ENCODE data around the gene C2CD2.

C2CD2 gene

DNA sequence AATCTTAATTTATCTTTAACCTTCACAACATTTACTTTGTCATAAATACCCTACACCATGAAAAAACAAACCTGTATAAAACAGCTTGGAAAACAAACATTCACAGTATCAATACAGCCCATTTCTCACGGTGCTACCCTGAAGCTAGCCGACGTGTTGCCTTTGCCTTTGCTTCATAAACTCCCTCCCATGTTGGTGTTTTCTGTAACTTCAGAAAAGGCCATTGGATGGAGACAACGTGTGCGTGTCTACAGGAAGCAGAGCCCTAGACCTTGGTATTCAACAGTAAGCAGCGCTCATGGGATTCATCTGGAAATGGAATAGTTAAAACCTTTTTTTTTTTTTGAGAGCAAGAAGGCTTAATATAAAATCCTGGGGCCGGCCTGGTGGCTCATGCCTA lies 67.5 kb downstream of the C2CD2 start:
- DNase-seq (ENCODE audit: low read depth) = no peak

GRCh38 chr21:41885341-41886024 lies 68.3 kb downstream of the C2CD2 start:
- DNase-seq (ENCODE audit: low read depth) = no peak

DNA sequence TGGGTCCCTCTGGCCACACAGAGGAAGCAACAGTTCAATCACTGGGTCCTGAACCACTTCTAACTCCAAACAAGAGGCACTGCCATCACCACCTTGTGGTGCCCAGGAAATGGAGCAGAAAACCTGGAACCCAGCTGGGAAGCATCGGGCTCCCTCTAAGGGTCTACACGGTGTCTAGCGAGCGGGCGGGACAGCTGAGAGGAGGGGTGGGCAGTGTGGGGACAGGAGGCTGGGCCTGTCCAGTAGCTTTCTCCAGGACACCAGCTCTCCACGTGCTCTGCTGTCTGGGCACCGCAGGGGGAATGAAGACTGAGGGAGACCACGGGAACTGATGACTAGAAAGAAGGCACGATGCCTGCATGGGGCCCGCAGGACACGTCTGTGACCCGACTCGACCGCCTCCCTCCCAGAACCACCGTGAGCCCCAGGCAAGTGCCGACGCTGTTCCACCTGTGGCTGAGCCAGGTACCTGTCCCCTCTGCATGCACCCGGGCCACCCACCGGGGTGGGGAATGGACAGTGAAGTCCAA lies 69.3 kb downstream of the C2CD2 start:
- DNase-seq (ENCODE audit: low read depth) = no peak

GRCh38 chr21:41883582-41883981 lies 70.2 kb downstream of the C2CD2 start:
- no peak for DNase-seq (ENCODE audit: low read depth)

- no peak for DNase-seq (ENCODE audit: low read depth)
These were observed 72.8 kb downstream of the C2CD2 start for GRCh38 chr21:41881051-41881450.

DNA sequence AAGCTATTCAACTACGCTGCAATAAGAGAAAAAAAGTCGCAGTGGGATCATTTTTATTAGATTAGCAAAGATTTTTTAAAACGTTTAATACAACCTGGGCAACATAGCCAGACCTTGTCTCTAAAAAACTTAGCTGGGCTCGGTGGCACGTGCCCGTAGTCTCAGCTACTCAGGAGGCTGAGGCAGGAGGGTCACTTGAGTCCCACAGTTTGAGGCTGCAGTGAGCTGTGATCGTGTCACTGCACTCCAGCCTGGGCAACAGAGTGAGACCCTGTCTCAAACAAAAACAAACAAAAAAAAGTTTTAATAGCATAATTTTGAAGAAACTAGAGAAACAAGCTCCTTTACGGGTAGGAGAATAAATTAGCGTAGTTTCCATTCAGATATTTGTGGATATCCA lies 73.7 kb downstream of the C2CD2 start:
- no peak for DNase-seq (ENCODE audit: low read depth)

DNA sequence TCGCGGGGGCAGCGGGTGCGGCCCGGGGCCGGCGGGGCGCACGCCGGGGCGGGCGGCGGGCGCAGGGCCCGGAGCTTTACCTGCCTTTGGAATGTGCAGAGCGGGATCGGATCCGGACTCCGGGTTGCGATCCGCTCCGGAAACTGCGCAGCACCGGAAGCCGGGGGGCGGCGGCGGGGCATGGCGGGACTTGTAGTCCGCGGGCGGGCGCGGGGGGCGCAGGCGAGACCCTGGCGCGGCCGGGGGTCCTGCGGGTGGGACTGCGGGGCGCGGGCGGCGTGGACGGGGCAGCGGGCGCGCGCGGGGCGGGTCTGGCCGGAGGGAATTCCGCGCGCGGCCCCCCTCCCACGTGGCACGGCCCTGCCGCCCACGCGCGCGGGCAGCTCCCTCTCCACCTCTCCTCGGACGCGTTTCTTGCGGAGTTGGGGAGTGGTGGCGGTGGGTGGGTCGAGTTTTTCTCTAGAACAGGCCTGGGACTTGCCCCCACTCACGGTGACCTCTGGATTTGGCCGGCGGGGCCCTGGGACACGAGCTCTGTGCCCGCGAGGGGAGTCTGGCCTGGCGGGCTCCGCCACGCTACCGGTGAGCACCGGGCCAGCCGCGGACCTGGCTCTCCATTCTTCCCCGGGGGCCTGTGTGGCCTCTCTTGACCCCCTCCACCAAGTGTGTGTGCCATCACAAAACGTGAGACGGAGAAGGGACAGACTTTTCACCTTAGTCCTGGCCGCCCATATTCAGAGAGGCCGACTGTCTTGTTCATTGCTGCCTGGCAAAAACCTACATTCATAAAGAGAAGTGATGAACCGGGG lies 74.4 kb downstream of the C2CD2 start, which contains the start of gene PRDM15:
PRDM15 (minus strand) TSS at position 155 of the 809 bp plus-strand sequence. CDS start 18,981 bp downstream, outside the sequence.
- peak; percentile 78 for DNase-seq (ENCODE audit: low read depth)

- peak; percentile 83 for DNase-seq (ENCODE audit: low read depth)
These were observed 75.0 kb downstream of the C2CD2 start for GRCh38 chr21:41878831-41879189.

- peak; percentile 71 for DNase-seq (ENCODE audit: low read depth)
These were observed 75.7 kb downstream of the C2CD2 start for GRCh38 chr21:41877901-41878830.

DNA sequence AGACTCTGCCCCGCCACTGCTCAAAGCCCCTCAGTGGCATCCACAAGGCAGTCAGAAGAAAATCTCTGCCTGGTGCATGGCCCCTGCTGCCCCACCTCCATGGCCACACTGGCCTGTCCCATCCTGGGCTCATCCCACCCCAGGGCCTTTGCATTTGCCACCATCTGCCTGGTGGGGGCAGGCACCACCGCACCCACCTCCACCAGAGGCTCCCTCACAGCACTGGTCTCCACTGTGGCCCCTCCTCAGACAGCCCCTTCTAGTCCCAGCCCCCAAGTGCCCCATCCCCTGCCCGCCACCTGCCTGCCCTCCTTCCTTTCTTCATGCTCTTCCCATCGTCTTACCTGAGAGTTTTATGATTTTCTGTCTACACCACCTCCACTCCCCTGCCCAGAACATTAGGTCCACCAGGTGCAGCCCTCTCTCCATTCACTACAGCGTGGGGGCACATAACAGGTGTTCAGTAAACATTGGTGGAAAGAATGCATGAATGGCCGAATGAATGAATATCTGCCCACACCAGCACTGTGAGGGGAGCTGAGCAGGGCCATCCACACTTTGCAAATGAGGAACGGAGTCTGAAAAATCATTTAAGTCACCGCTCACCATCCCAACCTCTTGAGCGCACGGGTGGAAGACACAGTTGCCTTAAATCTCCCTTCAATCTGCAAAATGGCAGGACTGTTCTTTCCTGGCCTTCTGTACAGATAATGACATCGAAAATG lies 76.7 kb downstream of the C2CD2 start:
- DNase-seq (ENCODE audit: low read depth) = no peak

DNA sequence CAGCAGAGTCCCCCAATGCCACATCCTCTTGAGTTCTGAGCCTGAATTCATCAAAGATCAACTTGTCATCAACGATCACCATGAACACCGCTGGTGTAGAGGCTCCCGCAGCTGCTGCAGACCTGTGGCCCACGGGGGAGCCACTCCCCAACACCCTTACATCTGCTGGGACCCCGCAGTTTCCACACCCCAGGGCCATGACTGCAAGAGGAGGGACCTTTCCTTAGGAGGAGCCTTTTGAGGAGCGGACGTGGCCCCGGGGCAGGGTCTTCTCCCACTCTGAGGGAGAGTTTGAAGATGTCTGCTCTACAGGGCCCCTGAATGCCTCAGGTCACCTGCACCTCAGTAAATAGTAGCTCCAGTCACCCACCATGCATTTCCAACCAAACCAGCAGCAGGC lies 77.4 kb downstream of the C2CD2 start:
- DNase-seq (ENCODE audit: low read depth) = no peak

GRCh38 chr21:41875086-41875485 lies 78.7 kb downstream of the C2CD2 start:
- DNase-seq (ENCODE audit: low read depth) = no peak

DNA sequence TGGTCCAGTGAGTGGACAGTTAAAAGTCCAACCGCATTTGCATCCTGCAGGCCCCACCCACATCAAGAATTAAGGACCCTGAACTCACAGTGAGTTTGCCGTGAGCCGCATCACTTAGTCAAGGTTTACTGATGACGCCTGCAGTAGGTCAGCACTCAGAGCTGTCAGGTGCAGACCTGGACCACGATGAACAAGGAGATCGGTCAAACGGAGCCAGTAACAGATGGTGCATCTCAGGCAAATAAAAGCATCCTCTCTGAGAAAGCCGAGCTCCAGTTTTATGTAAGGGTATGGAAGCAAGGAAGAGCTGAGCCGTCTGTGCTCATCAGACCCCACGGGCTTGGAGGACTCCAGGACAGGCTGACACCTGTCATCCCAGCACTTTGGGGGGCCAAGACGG lies 79.2 kb downstream of the C2CD2 start:
- DNase-seq (ENCODE audit: low read depth) = no peak

DNA sequence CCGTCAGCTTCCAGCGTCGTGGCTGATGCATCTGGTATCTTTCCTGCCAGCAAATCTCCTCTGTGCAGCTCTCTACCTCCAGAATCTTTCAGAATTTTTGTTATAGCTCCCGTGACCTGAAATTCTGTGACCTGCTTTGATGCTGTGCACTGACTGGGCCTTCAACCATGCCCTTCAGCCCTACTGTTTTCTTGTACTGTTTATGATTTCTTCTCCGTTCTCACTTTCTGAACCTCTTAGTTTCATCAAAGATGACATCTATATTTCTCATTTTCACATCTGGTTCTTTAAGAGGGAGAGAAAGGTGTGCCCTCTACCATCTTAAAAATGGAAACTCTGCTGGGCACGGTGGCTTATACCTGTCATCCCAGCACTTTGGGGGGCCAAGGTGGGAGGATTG lies 80.4 kb downstream of the C2CD2 start:
- no peak for DNase-seq (ENCODE audit: low read depth)

GRCh38 chr21:41873005-41873404 lies 80.8 kb downstream of the C2CD2 start:
- DNase-seq (ENCODE audit: low read depth) = no peak

DNA sequence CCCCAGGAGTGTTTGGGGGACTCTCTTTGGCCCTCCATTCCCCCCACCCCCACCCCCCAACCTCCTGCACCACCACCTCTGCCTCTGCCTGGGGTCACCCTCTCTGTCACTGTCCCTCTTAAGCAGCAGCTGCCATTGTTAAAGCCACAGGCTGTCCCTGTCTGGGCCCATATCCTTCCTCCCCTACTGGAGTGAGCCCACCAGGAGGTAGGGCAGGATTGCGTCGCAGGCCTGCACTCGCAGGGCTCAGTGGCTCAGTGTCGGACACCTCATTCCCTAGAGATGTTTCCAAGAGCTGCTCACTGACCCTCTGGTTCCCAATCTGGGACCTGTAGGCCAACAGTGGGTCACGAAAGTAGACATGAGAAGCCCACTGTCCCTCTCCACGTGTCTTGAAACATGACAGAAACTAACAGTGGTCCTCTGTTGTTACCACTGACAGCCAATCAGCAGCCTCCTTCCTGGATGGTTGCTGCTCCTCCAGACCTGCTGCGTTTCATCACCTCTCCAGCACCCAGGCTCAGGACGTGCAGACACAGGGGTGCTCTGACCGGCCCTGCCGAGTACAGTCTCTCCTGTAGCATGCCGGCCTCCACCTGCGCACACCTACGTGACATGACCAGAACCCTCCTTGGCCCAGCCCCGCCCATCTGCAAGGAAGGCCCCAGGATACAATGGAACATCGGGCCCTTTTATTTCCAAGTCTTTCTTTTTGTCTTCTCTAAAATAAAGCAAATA lies 82.4 kb downstream of the C2CD2 start:
- no peak for DNase-seq (ENCODE audit: low read depth)

- no peak for DNase-seq (ENCODE audit: low read depth)
These were observed 84.0 kb downstream of the C2CD2 start for GRCh38 chr21:41869771-41870170.

- peak; percentile 54 for DNase-seq (ENCODE audit: low read depth)
These were observed 85.6 kb downstream of the C2CD2 start for GRCh38 chr21:41868062-41868710.

DNA sequence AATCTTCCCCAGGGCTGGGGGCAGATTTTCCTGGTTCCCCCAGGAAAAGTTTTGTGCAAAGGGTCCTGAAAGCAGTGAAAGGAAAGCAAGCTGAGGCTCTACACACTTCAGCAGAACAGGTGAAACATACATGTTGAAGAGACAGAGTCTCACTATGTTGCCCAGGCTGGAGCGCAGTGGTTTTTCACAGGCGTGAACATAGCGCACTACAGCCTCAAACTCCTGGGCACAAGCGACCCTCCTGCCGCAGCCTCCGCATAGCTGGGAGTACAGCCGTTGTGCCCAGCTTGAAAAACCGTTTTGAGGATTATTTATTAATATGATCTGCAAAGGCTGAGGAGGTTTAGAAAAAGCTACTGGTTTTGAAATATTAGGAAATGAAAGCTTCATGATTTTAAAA lies 86.5 kb downstream of the C2CD2 start:
- no peak for DNase-seq (ENCODE audit: low read depth)

DNA sequence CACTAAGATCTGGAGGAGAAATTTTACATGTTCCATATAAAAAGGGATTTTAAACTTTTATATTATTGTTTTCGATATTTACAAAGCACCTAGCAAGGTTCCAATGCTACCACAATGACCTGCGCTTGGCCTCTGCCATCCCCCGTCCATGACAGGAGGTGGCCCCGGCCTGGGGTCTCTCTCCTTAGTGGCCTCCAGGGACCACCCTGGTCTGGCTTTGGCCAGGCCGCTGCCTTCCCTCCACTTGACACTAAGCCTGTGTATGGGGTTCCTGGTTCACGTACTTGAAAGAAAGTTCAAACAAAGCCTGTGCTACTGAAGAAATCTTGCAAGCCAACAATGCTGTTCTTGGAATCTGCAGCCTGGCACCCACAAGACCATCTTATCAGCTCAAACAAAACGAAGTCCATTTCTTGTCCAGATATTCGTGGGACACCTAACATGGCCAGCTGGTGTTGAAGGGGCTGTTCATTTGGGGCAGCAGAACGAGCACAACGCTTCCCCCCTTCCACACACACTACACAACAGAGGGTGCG lies 87.5 kb downstream of the C2CD2 start:
- no peak for DNase-seq (ENCODE audit: low read depth)
